HG03432 (cell line): ENCODE measurements around the gene USP37.
"Not testable (repeated sequence)": the region's sequence is repeated elsewhere in the genome, so short reads cannot be mapped to it uniquely, and the experiment has no call there.

ENCODE experiments used
- ATAC-seq: cut with Tn5 transposase; IDR thresholded peaks from one replicate; pipeline ENCODE4 v1.9.1; 2021; ENCODE audit warnings: mild to moderate bottlenecking, moderate library complexity; ENCODE audit not compliant: unreplicated experiment

USP37 gene

GRCh38 chr2:218557941-218558340 is 10.2 kb downstream of the USP37 start:
- ATAC-seq: no peak

- ATAC-seq: no peak
Observed at GRCh38 chr2:218555527-218555926, 12.6 kb downstream of the USP37 start.

GRCh38 chr2:218554225-218554624 is 13.9 kb downstream of the USP37 start:
- not testable (repeated sequence) for ATAC-seq

DNA sequence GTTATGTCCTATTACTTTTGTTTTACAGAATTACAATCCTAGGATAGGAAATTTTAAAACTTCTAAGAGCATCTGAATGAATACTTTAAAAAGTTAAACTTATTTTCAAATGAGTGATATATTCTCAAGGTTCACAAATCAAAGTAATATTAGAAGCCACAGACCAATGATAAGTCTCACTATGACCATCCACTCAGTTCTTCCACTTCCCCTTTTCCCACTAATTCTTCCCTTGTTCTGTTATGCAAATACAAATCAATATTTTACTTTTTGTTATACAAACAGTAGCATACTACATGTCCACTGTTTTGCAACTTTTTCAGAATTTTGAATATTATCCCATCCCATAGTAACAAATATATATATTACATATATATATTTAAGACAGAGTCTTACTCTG is 20.2 kb downstream of the USP37 start:
- no peak for ATAC-seq

- no peak for ATAC-seq
Observed at GRCh38 chr2:218547511-218547910, 20.6 kb downstream of the USP37 start.

GRCh38 chr2:218546012-218546411 is 22.1 kb downstream of the USP37 start:
- ATAC-seq: no peak

- no peak for ATAC-seq
Observed at GRCh38 chr2:218540015-218540414, 28.1 kb downstream of the USP37 start.

- no peak for ATAC-seq
Observed at GRCh38 chr2:218536804-218537494, 31.2 kb downstream of the USP37 start.

DNA sequence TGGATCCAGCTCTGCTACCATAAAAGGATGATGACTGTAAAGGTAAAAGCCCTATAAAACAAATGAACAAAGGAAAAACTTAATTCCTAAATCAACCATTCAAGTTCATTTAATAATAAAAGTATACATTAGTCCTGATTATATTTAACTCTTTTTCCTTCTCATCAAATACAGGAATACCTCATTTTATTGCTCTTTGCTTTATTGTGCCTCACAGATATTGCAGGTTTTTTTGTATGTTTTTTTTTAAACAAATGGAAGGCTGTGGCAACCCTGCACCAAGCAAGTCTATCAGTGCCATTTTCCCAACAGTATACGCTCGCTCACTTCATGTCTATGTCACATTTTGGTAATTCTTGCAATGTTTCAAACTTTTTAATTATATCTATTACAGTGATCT is 38.2 kb downstream of the USP37 start:
- ATAC-seq: no peak

DNA sequence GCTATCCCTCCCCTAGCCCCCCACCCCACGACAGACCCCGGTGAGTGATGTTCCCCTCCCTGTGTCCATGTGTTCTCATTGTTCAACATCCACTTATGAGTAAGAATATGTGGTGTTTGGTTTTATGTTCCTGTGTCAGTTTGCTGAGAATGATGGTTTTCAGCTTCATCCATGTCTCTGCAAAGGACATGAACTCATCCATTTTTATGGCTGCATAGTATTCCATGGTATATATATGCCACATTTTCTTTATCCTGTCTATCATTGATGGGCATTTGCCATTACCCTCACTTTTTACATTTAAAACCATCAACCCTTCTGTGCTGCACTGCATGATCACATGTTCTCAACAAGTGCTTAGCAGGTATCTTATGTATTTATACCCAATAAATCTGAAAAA is 39.7 kb downstream of the USP37 start:
- ATAC-seq: not testable (repeated sequence)

DNA sequence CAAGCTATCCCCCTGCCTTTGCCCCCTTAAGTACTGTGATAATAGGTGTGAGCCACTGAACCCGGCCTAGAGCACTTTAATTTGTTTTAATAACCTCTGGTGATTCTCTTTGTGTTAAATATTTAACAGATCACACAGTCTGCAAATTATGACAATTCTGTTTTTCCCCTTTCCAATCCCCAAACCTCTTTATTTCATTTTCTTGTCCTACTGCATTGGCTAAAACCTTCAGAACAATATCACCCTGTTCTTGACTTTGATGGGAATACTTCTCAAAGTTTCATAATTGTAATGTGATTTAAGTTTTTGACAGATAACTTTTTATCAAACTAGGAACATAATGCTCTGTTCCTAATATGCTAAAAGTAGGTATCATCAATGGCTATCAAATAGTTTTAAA is 44.5 kb downstream of the USP37 start:
- no peak for ATAC-seq

DNA sequence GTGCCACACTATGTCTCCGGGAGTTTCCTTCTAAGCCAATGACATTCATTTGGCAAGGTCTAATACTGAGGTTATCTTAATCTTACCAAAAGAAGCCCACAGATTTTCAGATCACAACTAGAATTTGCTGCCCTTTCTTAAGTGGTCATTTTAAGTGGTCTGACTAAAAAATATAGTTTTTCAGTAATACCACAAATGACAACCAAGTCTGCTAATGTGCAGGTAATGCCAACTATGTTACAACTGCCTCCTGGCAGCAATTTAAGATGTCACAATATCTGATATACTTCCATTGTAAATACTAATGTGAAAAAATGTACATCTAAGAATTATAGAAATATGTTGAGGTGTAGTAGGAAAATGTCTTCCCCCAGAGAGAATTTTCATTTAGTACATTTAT is 49.3 kb downstream of the USP37 start:
- ATAC-seq: no peak

DNA sequence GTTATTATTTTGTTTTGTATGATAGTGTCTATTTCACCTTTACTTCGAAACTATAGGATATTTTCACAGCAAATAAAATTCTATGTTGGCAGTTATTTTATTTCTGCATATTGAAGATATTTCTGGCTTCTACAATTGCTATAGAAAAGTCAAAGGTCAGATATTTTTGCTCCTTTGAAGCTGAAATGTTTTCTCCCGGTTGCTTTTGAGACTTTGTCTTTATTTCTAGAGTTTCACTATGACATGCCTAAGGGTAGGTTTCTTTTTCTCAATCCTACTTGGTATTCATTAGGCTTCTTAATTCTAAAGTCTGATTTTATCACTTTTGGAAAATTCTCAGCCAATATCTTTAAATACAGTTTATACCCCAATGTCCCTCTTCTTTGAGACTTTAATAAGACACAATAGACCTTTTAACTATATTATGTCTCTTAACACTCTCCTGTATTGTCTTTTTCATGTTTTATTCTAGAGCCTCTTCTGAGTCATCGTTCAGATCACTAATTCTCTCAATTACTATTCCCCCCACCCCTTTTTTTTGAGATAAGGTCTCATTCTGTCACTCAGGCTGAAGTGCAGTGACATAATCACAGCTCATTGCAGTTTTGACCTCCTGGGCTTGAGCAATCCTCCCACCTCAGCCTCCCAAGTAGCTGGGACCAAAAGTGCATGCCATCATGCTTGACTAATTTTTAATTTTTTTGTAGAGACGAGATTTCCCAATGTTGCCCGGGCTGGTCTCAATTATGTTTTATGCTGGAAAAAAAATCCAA is 50.5 kb downstream of the USP37 start:
- ATAC-seq: peak; percentile 79

- ATAC-seq: no peak
Observed at GRCh38 chr2:218516614-218517013, 51.5 kb downstream of the USP37 start.

GRCh38 chr2:218513676-218514075 is 54.5 kb downstream of the USP37 start:
- no peak for ATAC-seq

- ATAC-seq: no peak
Observed at GRCh38 chr2:218508299-218508698, 59.9 kb downstream of the USP37 start.

DNA sequence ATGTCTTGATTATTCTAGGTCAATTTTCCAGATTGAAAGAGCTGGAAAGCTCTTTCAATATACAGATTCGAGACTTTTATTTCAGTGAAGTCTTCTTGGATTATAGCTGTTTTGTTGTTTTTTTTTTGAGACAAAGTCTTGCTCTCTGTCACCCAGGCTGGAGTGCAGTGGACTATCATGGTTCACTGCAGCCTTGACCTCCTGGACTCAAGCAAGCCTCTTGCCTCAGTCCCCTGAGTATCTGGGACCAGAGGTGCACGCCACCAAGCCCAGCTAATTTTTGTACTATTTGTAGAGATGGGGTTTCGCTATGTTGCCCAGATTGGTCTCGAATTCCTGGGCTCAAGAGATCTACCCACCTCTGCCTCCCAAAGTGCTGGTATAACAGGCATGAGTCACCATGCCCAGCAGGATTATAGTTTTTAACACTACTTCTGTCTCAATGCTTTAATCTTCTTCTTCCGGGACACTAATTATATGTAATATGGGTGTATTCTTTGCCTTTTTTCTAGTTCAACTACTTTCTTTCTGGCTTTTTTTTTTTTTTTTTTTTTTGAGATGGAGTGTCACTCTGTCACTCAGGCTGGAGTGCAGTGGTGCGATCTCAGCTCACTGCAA is 62.3 kb downstream of the USP37 start:
- no peak for ATAC-seq

GRCh38 chr2:218501665-218502064 is 66.5 kb downstream of the USP37 start:
- ATAC-seq: no peak

GRCh38 chr2:218500501-218501060 is 67.6 kb downstream of the USP37 start:
- no peak for ATAC-seq

DNA sequence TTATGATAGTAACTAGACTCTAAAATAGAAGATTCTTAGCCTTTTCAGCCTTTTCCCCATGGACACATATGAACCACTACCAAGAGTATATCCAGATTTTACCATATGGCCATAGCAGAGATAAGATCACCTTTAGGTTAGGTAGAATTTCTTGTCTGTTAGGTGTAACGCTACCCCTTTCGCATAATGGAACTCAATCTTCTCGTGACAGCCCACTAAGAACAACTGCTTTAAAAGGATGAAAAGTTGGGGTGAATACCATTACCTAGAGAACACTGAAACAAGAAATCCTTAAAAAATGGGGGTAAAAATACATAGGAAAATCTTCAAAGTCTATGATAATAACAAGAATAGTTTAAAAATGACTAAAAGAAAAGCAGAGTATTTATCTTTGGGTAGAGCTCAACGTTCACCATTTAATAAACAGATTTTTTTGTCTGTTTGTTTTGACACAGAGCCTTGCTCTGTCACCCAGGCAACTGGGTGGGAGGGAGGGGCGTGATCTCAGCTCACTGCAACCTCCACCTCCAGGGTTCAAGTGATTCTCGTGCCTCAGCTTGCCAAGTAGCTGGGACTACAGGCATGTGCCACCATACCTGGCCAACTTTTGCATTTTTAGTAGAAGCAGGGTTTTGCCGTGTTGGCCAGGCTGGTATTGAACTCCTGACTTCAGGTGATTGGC is 82.0 kb downstream of the USP37 start:
- ATAC-seq: no peak

GRCh38 chr2:218482651-218483050 is 85.5 kb downstream of the USP37 start:
- ATAC-seq: peak; percentile 48
